IgD-negative memory B cell (primary cell): ENCODE results near the gene SLC6A9. TPM values are rescaled to one million over a fixed set of nuclear protein-coding genes. Genes with fewer than 3 reads are reported as not detected.

Experiments used
- H3K27ac Mint-ChIP-seq, 3 donors: one replicate each; pipeline ENCODE4 v1.8.0; 2020 to 2022; ENCODE audit warnings: mild to moderate bottlenecking in 3 of 3, mixed read lengths in 3 of 3, moderate library complexity in 1 of 3
- H3K27me3 Mint-ChIP-seq: one replicate; pipeline ENCODE4 v1.8.0; 2021; ENCODE audit warnings: mixed read lengths
- H3K36me3 Mint-ChIP-seq: one replicate; pipeline ENCODE4 v1.8.0; 2020; ENCODE audit warnings: mild to moderate bottlenecking, mixed read lengths
- H3K4me1 Mint-ChIP-seq, 3 donors: one replicate each; pipeline ENCODE4 v1.8.0; 2020 to 2022; ENCODE audit warnings: mixed read lengths in 3 of 3, mild to moderate bottlenecking in 1 of 3
- H3K4me3 Mint-ChIP-seq, 4 donors: one replicate each; pipeline ENCODE4 v1.8.0; 2020 to 2022; ENCODE audit warnings: mild to moderate bottlenecking in 4 of 4, mixed read lengths in 4 of 4, moderate library complexity in 3 of 4
- H3K9me3 Mint-ChIP-seq, 3 donors: one replicate each; pipeline ENCODE4 v1.8.0; 2020 to 2021; ENCODE audit warnings: mixed read lengths in 3 of 3, mild to moderate bottlenecking in 1 of 3
- polyA plus RNA-seq: library from polyadenylated mRNA; unstranded; fragments of 300-500 nt; fragmentation: Illumina TruSeq; gene quantifications from one replicate; pipeline ENCODE4 v1.2.3, GENCODE V29; 2021

Gene SLC6A9
- polyA plus RNA-seq, 1 donor from 2014 or later = 0.19 TPM

DNA sequence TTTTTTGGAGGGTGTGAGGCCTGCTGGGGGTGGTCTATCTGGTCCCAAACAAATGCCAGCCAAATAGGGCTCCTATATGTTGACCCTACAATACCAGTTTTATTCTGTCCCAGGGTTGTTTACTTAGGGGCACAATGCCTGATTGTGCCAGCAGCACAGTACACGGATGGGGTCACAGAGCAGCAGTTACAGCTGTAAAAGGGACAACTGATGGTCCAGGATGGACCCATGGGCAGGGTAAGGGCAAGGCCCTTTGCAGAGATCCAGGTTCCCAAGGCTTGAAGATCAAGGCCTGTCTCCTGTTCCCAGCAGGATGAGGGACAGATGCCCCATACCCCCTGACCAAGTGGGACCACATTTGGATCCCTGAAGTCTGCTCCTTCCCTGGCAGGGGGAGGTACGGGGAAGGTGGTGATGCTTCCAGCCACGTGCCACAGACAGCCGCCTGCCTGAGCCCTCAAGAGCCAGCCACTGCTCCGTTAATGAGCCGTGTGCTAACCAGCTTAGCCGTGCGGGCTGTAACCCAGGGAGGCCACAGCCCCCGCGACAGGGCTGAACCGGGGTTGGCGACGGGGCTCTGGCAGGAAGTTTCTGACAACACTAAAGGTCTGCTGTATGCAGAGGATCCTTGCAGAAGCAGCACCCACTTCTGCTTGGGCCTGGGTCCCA lies 18.2 kb downstream of the SLC6A9 start:
- no peak overlapping the region for H3K4me3 Mint-ChIP-seq
- no peaks in the 10 kb centered on the region for H3K9me3 Mint-ChIP-seq
- no peaks in the 10 kb centered on the region for H3K27me3 Mint-ChIP-seq
- H3K27ac Mint-ChIP-seq = no peak overlapping the region
- H3K36me3 Mint-ChIP-seq = no peaks in the 10 kb centered on the region
- no peaks in the 10 kb centered on the region for H3K4me1 Mint-ChIP-seq

GRCh38 chr1:44012404-44012803 lies 18.9 kb downstream of the SLC6A9 start:
- Mint-ChIP-seq H3K9me3 (no peaks in the 10 kb centered on the region), H3K4me1 (no peaks in the 10 kb centered on the region), H3K27me3 (no peaks in the 10 kb centered on the region), H3K4me3 (no peak overlapping the region), H3K36me3 (no peaks in the 10 kb centered on the region), H3K27ac (no peak overlapping the region)

GRCh38 chr1:44010935-44011471 lies 20.3 kb downstream of the SLC6A9 start:
- Mint-ChIP-seq H3K9me3 (no peaks in the 10 kb centered on the region), H3K36me3 (no peaks in the 10 kb centered on the region), H3K27me3 (no peaks in the 10 kb centered on the region), H3K4me3 (no peak overlapping the region), H3K27ac (no peak overlapping the region), H3K4me1 (peaks cover 0 to 3% (median 0%) of the 10 kb centered on the region in 3 donors)

- Mint-ChIP-seq H3K27me3 (no peaks in the 10 kb centered on the region), H3K9me3 (no peaks in the 10 kb centered on the region), H3K27ac (peak overlapping the region in 1 of 3 donors; percentile 27), H3K4me3 (no peak overlapping the region), H3K4me1 (peaks cover 0 to 3% (median 0%) of the 10 kb centered on the region in 3 donors), H3K36me3 (no peaks in the 10 kb centered on the region)
These were observed 23.0 kb downstream of the SLC6A9 start for GRCh38 chr1:44008259-44008658.

GRCh38 chr1:44002606-44003157 lies 28.6 kb downstream of the SLC6A9 start:
- Mint-ChIP-seq H3K27me3 (no peaks in the 10 kb centered on the region), H3K36me3 (no peaks in the 10 kb centered on the region), H3K9me3 (no peaks in the 10 kb centered on the region), H3K27ac (no peak overlapping the region), H3K4me3 (no peak overlapping the region), H3K4me1 (peaks cover 0 to 3% (median 0%) of the 10 kb centered on the region in 3 donors)

DNA sequence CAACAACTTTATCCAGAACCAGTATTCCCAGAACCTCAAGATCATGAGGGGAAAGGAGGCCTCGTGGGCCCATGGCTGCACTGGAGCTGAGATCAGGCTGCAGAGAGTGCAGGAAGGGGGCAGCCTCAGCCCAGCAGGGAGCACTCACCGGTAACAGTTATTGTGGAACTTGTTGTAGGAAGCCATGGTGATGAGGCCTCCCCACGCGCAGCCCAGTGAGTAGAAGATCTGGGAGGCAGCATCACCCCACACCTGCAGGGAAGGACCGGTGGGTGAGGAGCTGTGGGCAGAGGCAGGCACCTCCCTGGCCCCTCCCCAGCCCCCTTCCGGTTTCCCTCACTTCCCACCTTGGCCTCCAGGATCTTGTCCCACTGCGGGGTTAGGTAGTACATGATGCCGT lies 29.1 kb downstream of the SLC6A9 start:
- H3K36me3 Mint-ChIP-seq = no peaks in the 10 kb centered on the region
- no peak overlapping the region for H3K4me3 Mint-ChIP-seq
- no peak overlapping the region for H3K27ac Mint-ChIP-seq
- no peaks in the 10 kb centered on the region for H3K27me3 Mint-ChIP-seq
- H3K4me1 Mint-ChIP-seq = peaks cover 0 to 3% (median 0%) of the 10 kb centered on the region in 3 donors
- H3K9me3 Mint-ChIP-seq = no peaks in the 10 kb centered on the region

DNA sequence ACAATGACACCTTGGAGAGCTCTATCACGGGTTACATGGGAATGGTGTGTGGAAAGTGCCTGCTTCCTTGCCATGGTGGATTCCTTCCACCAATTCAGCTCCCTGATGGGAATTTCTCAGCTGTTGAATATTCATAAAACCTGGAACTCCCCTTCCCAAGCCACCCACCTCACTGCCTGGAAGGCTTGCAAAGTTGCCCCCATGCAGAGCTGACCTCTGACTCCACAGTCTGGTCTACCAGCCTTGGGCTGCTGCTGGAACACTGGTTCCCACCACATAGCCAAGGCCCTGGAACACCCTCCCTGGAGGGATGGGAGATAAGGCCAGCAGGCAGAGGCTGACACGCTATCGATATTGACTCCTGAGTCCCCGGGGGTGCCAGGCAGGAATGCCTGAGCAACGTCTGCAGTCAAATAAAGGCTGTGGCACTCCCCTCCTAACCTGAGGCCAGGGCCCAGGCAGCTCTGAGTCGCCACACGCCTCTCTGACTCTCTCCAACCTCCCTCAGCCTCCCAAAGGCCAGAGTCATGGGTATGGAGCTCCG lies 31.1 kb downstream of the SLC6A9 start:
- Mint-ChIP-seq H3K36me3 (no peaks in the 10 kb centered on the region), H3K27me3 (no peaks in the 10 kb centered on the region), H3K9me3 (no peaks in the 10 kb centered on the region), H3K4me1 (no peaks in the 10 kb centered on the region), H3K4me3 (no peak overlapping the region), H3K27ac (no peak overlapping the region)

- Mint-ChIP-seq H3K4me1 (peaks cover 0 to 3% (median 2%) of the 10 kb centered on the region in 3 donors), H3K27ac (peak overlapping the region in 1 of 3 donors; percentile 69), H3K36me3 (peaks cover 3% of the 10 kb centered on the region), H3K27me3 (no peaks in the 10 kb centered on the region), H3K4me3 (no peak overlapping the region), H3K9me3 (no peaks in the 10 kb centered on the region)
These were observed 31.8 kb downstream of the SLC6A9 start for GRCh38 chr1:43999455-43999854.

- Mint-ChIP-seq H3K4me1 (peaks cover 7 to 11% (median 10%) of the 10 kb centered on the region in 3 donors), H3K9me3 (no peaks in the 10 kb centered on the region), H3K4me3 (no peak overlapping the region), H3K27ac (peak overlapping the region in 1 of 3 donors; percentile 39), H3K36me3 (peaks cover 3% of the 10 kb centered on the region), H3K27me3 (no peaks in the 10 kb centered on the region)
These were observed 33.3 kb downstream of the SLC6A9 start for GRCh38 chr1:43998000-43998378.

- H3K27ac Mint-ChIP-seq = peak overlapping the region in 1 of 3 donors; percentile 39
- peaks cover 3% of the 10 kb centered on the region for H3K36me3 Mint-ChIP-seq
- no peaks in the 10 kb centered on the region for H3K27me3 Mint-ChIP-seq
- peaks cover 12 to 16% (median 15%) of the 10 kb centered on the region in 3 donors for H3K4me1 Mint-ChIP-seq
- no peaks in the 10 kb centered on the region for H3K9me3 Mint-ChIP-seq
- no peak overlapping the region for H3K4me3 Mint-ChIP-seq
These were observed 33.8 kb downstream of the SLC6A9 start for GRCh38 chr1:43997295-43997999.

DNA sequence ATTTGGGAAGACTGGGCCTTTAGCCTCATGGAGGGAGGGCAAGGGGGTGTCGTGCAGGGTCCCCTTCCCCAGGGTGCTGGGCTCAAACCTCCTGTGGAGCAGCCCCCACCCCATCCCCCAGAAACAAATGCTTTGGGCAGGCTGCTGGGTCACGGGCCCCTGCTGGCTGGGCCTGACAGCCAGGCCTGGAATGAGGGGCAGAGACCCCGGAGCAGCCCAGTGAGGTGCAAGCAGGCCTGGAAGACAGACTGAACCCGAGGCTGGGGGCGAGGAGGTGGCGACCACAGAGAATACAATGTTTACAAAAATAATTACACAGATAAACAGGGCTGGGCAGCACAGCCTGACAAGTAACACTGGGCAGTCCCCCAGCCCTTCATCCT lies 34.5 kb downstream of the SLC6A9 start:
- H3K4me1 Mint-ChIP-seq = peaks cover 13 to 20% (median 16%) of the 10 kb centered on the region in 3 donors
- H3K9me3 Mint-ChIP-seq = no peaks in the 10 kb centered on the region
- H3K36me3 Mint-ChIP-seq = peaks cover 3% of the 10 kb centered on the region
- no peak overlapping the region for H3K4me3 Mint-ChIP-seq
- H3K27ac Mint-ChIP-seq = no peak overlapping the region
- H3K27me3 Mint-ChIP-seq = no peaks in the 10 kb centered on the region

DNA sequence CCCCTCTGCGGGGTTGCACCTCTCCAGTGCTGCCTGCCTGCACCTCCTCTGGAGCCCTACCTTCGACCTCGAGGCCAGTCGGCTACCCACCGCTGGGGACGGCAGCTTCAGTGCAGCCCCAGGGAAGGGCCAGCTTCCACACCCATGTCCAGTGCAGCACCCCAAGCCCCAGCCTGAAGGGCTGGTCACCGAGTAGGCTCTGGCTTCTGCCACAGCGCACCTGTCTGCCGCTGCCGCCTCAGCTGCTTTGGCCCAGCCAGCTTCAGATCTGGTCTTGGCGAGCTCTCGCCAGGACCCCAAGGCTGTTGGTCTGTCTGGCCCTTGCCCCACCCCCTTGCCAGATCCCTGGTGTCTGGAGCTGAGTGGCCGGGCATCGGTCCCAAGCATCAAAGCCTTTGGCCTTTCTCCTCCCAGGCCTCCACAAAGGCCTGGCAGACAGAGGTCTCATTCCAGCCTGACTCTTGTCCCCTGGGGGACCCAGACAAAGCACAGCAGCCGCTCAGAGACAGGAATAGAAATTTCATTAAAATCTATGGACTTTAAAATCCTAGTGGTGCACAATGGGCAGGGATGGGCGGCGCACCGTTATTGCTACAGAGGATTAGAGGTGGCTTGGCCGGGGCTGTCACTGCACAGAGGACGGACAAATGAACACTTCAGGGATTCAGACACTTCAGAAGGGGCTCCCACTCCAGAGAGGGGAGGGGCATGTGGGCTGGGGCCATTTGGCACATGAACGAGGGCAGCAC lies 35.1 kb downstream of the SLC6A9 start:
- no peaks in the 10 kb centered on the region for H3K9me3 Mint-ChIP-seq
- H3K27ac Mint-ChIP-seq = no peak overlapping the region
- H3K36me3 Mint-ChIP-seq = peaks cover 3% of the 10 kb centered on the region
- peaks cover 16 to 22% (median 17%) of the 10 kb centered on the region in 3 donors for H3K4me1 Mint-ChIP-seq
- no peak overlapping the region for H3K4me3 Mint-ChIP-seq
- H3K27me3 Mint-ChIP-seq = no peaks in the 10 kb centered on the region

GRCh38 chr1:43994794-43995790 lies 36.2 kb downstream of the SLC6A9 start:
- Mint-ChIP-seq H3K9me3 (no peaks in the 10 kb centered on the region), H3K27ac (peak overlapping the region in 1 of 3 donors; percentile 57), H3K36me3 (peaks cover 3% of the 10 kb centered on the region), H3K4me1 (peaks cover 19 to 22% (median 20%) of the 10 kb centered on the region in 3 donors), H3K4me3 (no peak overlapping the region), H3K27me3 (no peaks in the 10 kb centered on the region)

- Mint-ChIP-seq H3K36me3 (peaks cover 3% of the 10 kb centered on the region), H3K27me3 (no peaks in the 10 kb centered on the region), H3K4me1 (peaks cover 19 to 22% (median 20%) of the 10 kb centered on the region in 3 donors), H3K9me3 (no peaks in the 10 kb centered on the region), H3K4me3 (peak overlapping the region; percentile 25 to 89 (median 64)), H3K27ac (peak overlapping the region in 1 of 3 donors; percentile 74)
These were observed 37.2 kb downstream of the SLC6A9 start for GRCh38 chr1:43994071-43994470.
